Panc1 (cell line): ENCODE measurements around the gene PMF1.

Experiments
- CTCF ChIP-seq: fragments of 450-650 bp; IDR thresholded peaks from 2 replicates; pipeline ENCODE4 v1.5.1; 2017; ENCODE audit warnings: mild to moderate bottlenecking
- POLR2AphosphoS5 ChIP-seq: IDR thresholded peaks from 2 replicates; pipeline ENCODE4 v1.6.1; 2012; ENCODE audit warnings: mild to moderate bottlenecking, low read depth, low read length, moderate library complexity
- REST ChIP-seq, 2 experiments: IDR thresholded peaks; 2 replicates each; pipeline ENCODE4 v1.6.1; 2011 to 2012; ENCODE audit warnings: low read depth in 2 of 2, control low read depth in 1 of 2, low read length in 1 of 2, mild to moderate bottlenecking in 1 of 2, moderate library complexity in 1 of 2; ENCODE audit not compliant: insufficient read depth in 1 of 2
- TCF7L2 ChIP-seq: IDR thresholded peaks from 2 replicates; pipeline ENCODE4 v1.6.1; 2011; ENCODE audit warnings: mild to moderate bottlenecking, low read depth, low read length, inconsistent platforms

GRCh38 chr1:156238248-156238647 lies 25.4 kb downstream of the PMF1 start:
- TF ChIP-seq TCF7L2 (no peak), CTCF (no peak), POLR2AphosphoS5 (no peak), REST (IDR thresholded peaks at IDR 0.05; ENCODE audit: insufficient read depth in 1 of 2, low read depth in 2 of 2, low read length in 1 of 2) (no peak)
